Memory B cell (primary cell): ENCODE results near the gene OR2W3.
"Not testable (repeated sequence)": the region's sequence is repeated elsewhere in the genome, so short reads cannot be mapped to it uniquely, and the experiment has no call there.

Experiments
- ATAC-seq: fragments of 150-1000 bp; cut with Tn5 transposase; 2 replicates; pipeline ENCODE4 v1.10.0; 2021; ENCODE audit warnings: low read depth, mild to moderate bottlenecking, moderate library complexity
- DNase-seq, 2 donors: peaks; one replicate each; pipeline ENCODE4 v3.0.0; 2022; ENCODE audit warnings: low spot score in 2 of 2
- H3K27ac Mint-ChIP-seq: one replicate; pipeline ENCODE4 v1.8.0; 2022; ENCODE audit warnings: mild to moderate bottlenecking, moderate library complexity, mixed read lengths
- H3K27me3 Mint-ChIP-seq: one replicate; pipeline ENCODE4 v1.8.0; 2022; ENCODE audit warnings: mixed read lengths
- H3K36me3 Mint-ChIP-seq: one replicate; pipeline ENCODE4 v1.8.0; 2022; ENCODE audit warnings: mild to moderate bottlenecking, mixed read lengths
- H3K4me1 Mint-ChIP-seq: one replicate; pipeline ENCODE4 v1.8.0; 2022; ENCODE audit warnings: mixed read lengths
- H3K4me3 Mint-ChIP-seq: one replicate; pipeline ENCODE4 v1.8.0; 2022; ENCODE audit warnings: mild to moderate bottlenecking, moderate library complexity, mixed read lengths
- H3K9me3 Mint-ChIP-seq: one replicate; pipeline ENCODE4 v1.8.0; 2022; ENCODE audit warnings: mixed read lengths

OR2W3 gene

DNA sequence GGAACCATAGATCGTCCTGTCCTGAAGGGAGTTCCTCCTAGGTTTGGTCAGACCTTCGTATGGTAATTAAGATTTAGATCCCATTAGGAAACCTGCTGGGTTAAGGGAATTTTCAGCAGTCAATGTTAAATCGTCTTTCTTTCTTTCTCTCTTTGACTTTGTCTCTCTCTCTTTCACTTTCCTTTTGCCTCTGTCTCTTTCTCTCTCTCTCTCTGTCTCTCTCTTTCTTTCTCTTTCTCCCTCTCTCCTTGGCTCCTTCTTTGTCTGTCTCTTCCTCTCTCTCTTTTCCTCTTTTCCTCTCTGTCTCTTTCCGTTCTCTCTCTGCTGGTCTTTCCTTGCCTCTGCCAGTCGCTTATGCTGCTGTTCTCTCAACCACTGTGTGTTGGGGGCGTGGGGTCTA lies 8.7 kb downstream of the OR2W3 start:
- Mint-ChIP-seq H3K36me3 (peaks cover 4% of the 10 kb centered on the region), H3K4me3 (no peak overlapping the region), H3K9me3 (peaks cover 9% of the 10 kb centered on the region), H3K27me3 (peaks cover 3% of the 10 kb centered on the region), H3K27ac (no peak overlapping the region), H3K4me1 (peaks cover 15% of the 10 kb centered on the region)
- ATAC-seq (no peak), DNase-seq (no peak)

GRCh38 chr1:247905181-247905580 lies 9.8 kb downstream of the OR2W3 start:
- peaks cover 4% of the 10 kb centered on the region for H3K36me3 Mint-ChIP-seq
- H3K4me1 Mint-ChIP-seq, result peaks cover 15% of the 10 kb centered on the region
- no peak overlapping the region for H3K27ac Mint-ChIP-seq
- H3K9me3 Mint-ChIP-seq, result peaks cover 9% of the 10 kb centered on the region
- H3K4me3 Mint-ChIP-seq, result no peak overlapping the region
- DNase-seq (no peak), ATAC-seq (no peak)
- H3K27me3 Mint-ChIP-seq, result peaks cover 3% of the 10 kb centered on the region

DNA sequence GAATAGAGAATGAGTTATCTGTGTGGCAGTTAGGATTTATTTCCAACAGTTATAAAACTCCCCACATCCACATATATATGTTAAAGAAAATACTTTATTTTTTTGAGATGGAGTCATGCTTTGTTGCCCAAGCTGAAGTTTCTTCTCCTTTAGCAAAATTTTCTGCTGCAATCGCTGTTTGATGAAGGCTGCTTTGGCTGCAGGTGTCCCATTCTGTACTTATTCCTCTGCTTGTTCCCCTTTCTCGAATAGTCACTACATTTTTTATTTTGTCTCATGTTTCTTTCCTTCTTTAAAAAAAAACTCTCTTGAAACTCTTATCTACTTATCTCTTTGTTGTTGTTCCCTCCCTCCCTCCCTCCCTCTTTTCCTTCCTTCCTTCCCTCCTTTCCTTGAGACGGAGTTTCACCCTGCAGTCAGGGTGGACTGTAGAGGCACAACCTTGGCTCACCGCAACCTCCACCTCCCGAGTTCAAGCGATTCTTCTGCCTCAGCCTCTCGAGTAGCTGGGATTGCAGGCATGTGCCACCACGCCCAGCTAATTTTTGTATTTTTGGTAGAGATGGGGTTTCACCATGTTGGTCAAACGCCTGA lies 10.6 kb downstream of the OR2W3 start:
- ATAC-seq, result peak; percentile 48
- H3K4me3 Mint-ChIP-seq, result peak overlapping the region; percentile 79
- H3K4me1 Mint-ChIP-seq, result peaks cover 15% of the 10 kb centered on the region
- peak overlapping the region; percentile 51 for H3K27ac Mint-ChIP-seq
- H3K27me3 Mint-ChIP-seq, result peaks cover 3% of the 10 kb centered on the region
- peaks cover 4% of the 10 kb centered on the region for H3K36me3 Mint-ChIP-seq
- no peak for DNase-seq
- peaks cover 9% of the 10 kb centered on the region for H3K9me3 Mint-ChIP-seq

- peak overlapping the region; percentile 79 for H3K4me3 Mint-ChIP-seq
- peaks cover 15% of the 10 kb centered on the region for H3K4me1 Mint-ChIP-seq
- no peak for DNase-seq
- H3K27ac Mint-ChIP-seq, result peak overlapping the region; percentile 51
- peaks cover 9% of the 10 kb centered on the region for H3K9me3 Mint-ChIP-seq
- peaks cover 4% of the 10 kb centered on the region for H3K36me3 Mint-ChIP-seq
- H3K27me3 Mint-ChIP-seq, result peaks cover 3% of the 10 kb centered on the region
- peak; percentile 42 for ATAC-seq
These were observed 11.2 kb downstream of the OR2W3 start for GRCh38 chr1:247906504-247907047.

DNA sequence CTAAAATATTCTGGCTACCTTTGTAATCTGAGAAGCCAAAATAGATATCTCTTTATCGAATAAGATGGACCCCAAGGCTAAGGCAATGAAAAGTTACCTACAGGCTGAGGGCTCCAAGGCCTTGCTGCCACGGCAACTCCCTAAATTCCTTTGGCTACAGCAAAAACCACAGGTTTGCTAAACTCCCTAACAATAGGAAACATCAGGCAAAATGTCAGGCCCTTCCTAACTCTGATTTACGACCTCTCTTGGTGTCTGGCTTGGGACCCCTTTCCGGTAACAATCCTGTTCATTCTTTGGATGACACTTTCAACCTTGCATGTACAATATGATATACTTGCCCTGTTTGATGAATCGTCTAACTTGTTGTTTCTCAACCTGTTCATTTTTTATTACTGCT lies 13.4 kb downstream of the OR2W3 start:
- ATAC-seq (no peak), DNase-seq (no peak)
- Mint-ChIP-seq H3K27me3 (peaks cover 3% of the 10 kb centered on the region), H3K4me1 (peaks cover 15% of the 10 kb centered on the region), H3K9me3 (peaks cover 6% of the 10 kb centered on the region), H3K36me3 (peaks cover 4% of the 10 kb centered on the region), H3K27ac (no peak overlapping the region), H3K4me3 (no peak overlapping the region)

GRCh38 chr1:247913786-247914185 lies 18.4 kb downstream of the OR2W3 start:
- DNase-seq (no peak), ATAC-seq (no peak)
- Mint-ChIP-seq H3K4me1 (no peaks in the 10 kb centered on the region), H3K27me3 (peaks cover 5% of the 10 kb centered on the region), H3K9me3 (no peaks in the 10 kb centered on the region), H3K36me3 (no peaks in the 10 kb centered on the region), H3K4me3 (no peak overlapping the region), H3K27ac (no peak overlapping the region)

- Mint-ChIP-seq H3K27ac (no peak overlapping the region), H3K9me3 (no peaks in the 10 kb centered on the region)
These were observed 19.7 kb downstream of the OR2W3 start for GRCh38 chr1:247914941-247915662.

GRCh38 chr1:247919952-247920351 lies 24.6 kb downstream of the OR2W3 start, which contains the start of gene OR2T8:
OR2T8 (plus strand) TSS chr1:247920252; CDS start chr1:247921018, 766 bp downstream.
- Mint-ChIP-seq H3K4me3 (no peak within 1 kb of the TSS), H3K27me3 (no peaks in the 10 kb centered on the region), H3K27ac (no peak within 1 kb of the TSS), H3K36me3 (no peaks in the 10 kb centered on the region), H3K9me3 (no peaks in the 10 kb centered on the region), H3K4me1 (no peaks in the 10 kb centered on the region)
- DNase-seq (no peak), ATAC-seq (no peak)

More at GRCh38 chr1:247914941-247915662, 19.7 kb downstream of the OR2W3 start:
- no peaks in the 10 kb centered on the region for H3K36me3 Mint-ChIP-seq
- DNase-seq, result no peak
- ATAC-seq, result no peak
- peaks cover 2% of the 10 kb centered on the region for H3K27me3 Mint-ChIP-seq
- H3K4me1 Mint-ChIP-seq, result no peaks in the 10 kb centered on the region
- H3K4me3 Mint-ChIP-seq, result no peak overlapping the region

GRCh38 chr1:247923941-247924340 lies 28.6 kb downstream of the OR2W3 start:
- DNase-seq (no peak), ATAC-seq (no peak)
- Mint-ChIP-seq H3K27ac (no peak overlapping the region), H3K36me3 (no peaks in the 10 kb centered on the region), H3K9me3 (no peaks in the 10 kb centered on the region), H3K4me3 (no peak overlapping the region), H3K27me3 (no peaks in the 10 kb centered on the region), H3K4me1 (no peaks in the 10 kb centered on the region)

DNA sequence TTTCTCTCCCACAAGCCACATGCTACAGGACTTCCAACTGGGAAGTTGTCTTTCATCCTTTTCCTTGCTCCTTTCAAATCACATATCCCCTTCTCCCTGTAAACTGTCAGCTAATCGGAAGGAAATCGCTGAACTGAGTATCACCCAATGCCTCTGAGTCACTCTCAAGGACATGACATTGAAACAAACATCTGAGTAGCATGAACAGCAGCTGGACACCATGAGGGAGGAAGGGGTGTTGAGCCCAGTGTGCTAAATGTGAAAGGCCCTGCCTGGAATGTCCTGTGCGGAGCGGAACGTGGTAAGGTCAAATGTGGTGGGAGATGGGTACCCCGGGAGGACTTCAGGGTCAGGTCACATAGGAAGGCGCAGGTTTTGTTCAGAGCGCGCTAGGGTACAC lies 29.5 kb downstream of the OR2W3 start, which contains the start of gene OR2AJ1:
TSS of gene OR2AJ1 (plus strand) at position 22 of the 400 bp plus-strand sequence. CDS start 8,880 bp downstream, outside the sequence.
- Mint-ChIP-seq H3K36me3 (no peaks in the 10 kb centered on the region), H3K4me3 (no peak within 1 kb of the TSS), H3K27ac (no peak within 1 kb of the TSS), H3K4me1 (no peaks in the 10 kb centered on the region), H3K27me3 (no peaks in the 10 kb centered on the region), H3K9me3 (no peaks in the 10 kb centered on the region)
- DNase-seq, result no peak
- no peak for ATAC-seq

- Mint-ChIP-seq H3K9me3 (no peaks in the 10 kb centered on the region), H3K27ac (no peak overlapping the region), H3K4me3 (no peak overlapping the region), H3K4me1 (no peaks in the 10 kb centered on the region), H3K36me3 (no peaks in the 10 kb centered on the region), H3K27me3 (peaks cover 1% of the 10 kb centered on the region)
- ATAC-seq, result no peak
- DNase-seq, result no peak
These were observed 38.6 kb downstream of the OR2W3 start for GRCh38 chr1:247933989-247934388.

- Mint-ChIP-seq H3K27me3 (peaks cover 3% of the 10 kb centered on the region), H3K36me3 (no peaks in the 10 kb centered on the region), H3K4me3 (no peak overlapping the region), H3K27ac (no peak overlapping the region), H3K4me1 (no peaks in the 10 kb centered on the region), H3K9me3 (no peaks in the 10 kb centered on the region)
- ATAC-seq (no peak), DNase-seq (no peak)
These were observed 40.4 kb downstream of the OR2W3 start for GRCh38 chr1:247935781-247936180.

GRCh38 chr1:247936415-247936814 lies 41.0 kb downstream of the OR2W3 start:
- Mint-ChIP-seq H3K4me1 (no peaks in the 10 kb centered on the region), H3K9me3 (peaks cover 2% of the 10 kb centered on the region), H3K4me3 (no peak overlapping the region), H3K27ac (no peak overlapping the region), H3K36me3 (no peaks in the 10 kb centered on the region), H3K27me3 (peaks cover 3% of the 10 kb centered on the region)
- ATAC-seq (no peak), DNase-seq (no peak)

GRCh38 chr1:247936965-247937734 lies 41.8 kb downstream of the OR2W3 start:
- H3K27me3 Mint-ChIP-seq, H3K4me1 Mint-ChIP-seq, H3K9me3 Mint-ChIP-seq, H3K27ac Mint-ChIP-seq, H3K36me3 Mint-ChIP-seq: not testable (repeated sequence)
- DNase-seq (peak; percentile 77 to 90), ATAC-seq (peak; percentile 96)
- peak overlapping the region; percentile 76 for H3K4me3 Mint-ChIP-seq
